ENCODE measurements around the gene SPATA6L. TPM values are rescaled to one million over a fixed set of nuclear protein-coding genes. Genes with fewer than 3 reads are reported as not detected.

SPATA6L gene
- total and polyA plus RNA-seq, 7 donors: 1.4 to 3.3 (median 2.0) TPM

DNA sequence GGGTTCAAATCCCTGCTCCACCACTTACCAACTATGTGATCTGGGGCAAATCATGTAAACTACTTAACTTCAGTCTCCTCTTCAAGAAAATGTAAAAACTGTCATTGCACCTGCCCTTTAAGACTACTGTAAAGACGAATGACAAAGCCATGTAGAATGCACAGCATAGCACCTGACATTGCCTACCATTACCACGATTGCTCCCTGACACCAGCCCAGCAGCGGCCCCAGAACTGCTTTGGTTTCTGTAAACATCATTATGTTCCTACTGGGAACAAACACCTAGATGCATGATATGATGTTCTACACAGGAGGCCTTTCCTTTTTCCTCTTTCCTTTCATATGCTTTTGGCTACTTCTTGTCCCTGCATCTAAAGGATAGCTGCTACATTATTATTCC, 27.3 kb downstream of the SPATA6L start:
- WGBS, 2 donors: 81 to 89% methylated on average over 3 of the region's 3 CpGs
- Histone ChIP-seq H3K27ac (no peak overlapping the region), H3K4me3 (no peak overlapping the region), H3K4me1 (no peaks in the 10 kb centered on the region), H3K36me3 (no peaks in the 10 kb centered on the region), H3K9me3 (no peaks in the 10 kb centered on the region), H3K27me3 (no peaks in the 10 kb centered on the region)
- intact Hi-C loops (cut with DNase I): loop anchor here (1.0 kb wide), 1 partner anchor 255 kb away; no protein-coding TSS in a partner anchor
- DNase-seq: no peak
- TF ChIP-seq, protein P1, sequence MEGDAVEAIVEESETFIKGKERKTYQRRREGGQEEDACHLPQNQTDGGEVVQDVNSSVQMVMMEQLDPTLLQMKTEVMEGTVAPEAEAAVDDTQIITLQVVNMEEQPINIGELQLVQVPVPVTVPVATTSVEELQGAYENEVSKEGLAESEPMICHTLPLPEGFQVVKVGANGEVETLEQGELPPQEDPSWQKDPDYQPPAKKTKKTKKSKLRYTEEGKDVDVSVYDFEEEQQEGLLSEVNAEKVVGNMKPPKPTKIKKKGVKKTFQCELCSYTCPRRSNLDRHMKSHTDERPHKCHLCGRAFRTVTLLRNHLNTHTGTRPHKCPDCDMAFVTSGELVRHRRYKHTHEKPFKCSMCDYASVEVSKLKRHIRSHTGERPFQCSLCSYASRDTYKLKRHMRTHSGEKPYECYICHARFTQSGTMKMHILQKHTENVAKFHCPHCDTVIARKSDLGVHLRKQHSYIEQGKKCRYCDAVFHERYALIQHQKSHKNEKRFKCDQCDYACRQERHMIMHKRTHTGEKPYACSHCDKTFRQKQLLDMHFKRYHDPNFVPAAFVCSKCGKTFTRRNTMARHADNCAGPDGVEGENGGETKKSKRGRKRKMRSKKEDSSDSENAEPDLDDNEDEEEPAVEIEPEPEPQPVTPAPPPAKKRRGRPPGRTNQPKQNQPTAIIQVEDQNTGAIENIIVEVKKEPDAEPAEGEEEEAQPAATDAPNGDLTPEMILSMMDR (IDR thresholded peaks at IDR 0.05): no peak
- TF ChIP-seq POLR2A (IDR thresholded peaks at IDR 0.05): no peak
- no peak for TF ChIP-seq POLR2AphosphoS5 (IDR thresholded peaks at IDR 0.05)
- TF ChIP-seq EP300 (IDR thresholded peaks at IDR 0.05): no peak

DNA sequence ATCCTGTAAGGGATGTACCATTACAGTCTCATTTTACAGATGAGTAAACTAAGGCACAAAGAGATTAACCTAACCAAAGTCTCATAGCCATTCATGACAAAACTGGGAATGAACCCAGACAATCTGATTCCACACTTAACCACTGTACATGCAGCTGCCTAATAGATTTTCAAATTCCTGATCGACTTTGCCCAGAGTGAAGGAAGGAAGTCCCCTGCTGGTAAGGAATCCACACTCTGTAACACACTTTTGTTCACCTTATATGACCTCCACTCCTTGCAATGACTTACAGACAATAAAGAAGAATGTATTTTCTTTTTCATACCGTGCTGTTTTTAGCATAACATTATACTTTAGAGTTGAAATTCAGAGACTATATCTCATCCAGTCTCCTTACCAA, 35.4 kb downstream of the SPATA6L start:
- H3K4me1 ChIP-seq: no peaks in the 10 kb centered on the region
- no peaks in the 10 kb centered on the region for H3K27me3 ChIP-seq
- DNase-seq: no peak
- no peak overlapping the region for H3K27ac ChIP-seq
- TF ChIP-seq POLR2AphosphoS5 (IDR thresholded peaks at IDR 0.05): no peak
- TF ChIP-seq, protein P1 (IDR thresholded peaks at IDR 0.05): no peak
- TF ChIP-seq EP300 (IDR thresholded peaks at IDR 0.05): no peak
- TF ChIP-seq POLR2A (IDR thresholded peaks at IDR 0.05): no peak
- no peaks in the 10 kb centered on the region for H3K36me3 ChIP-seq
- no peaks in the 10 kb centered on the region for H3K9me3 ChIP-seq
- intact Hi-C loops (cut with DNase I): no loop called here
- 46 to 67% methylated on average over 2 of the region's 2 CpGs for WGBS, 2 donors
- no peak overlapping the region for H3K4me3 ChIP-seq

DNA sequence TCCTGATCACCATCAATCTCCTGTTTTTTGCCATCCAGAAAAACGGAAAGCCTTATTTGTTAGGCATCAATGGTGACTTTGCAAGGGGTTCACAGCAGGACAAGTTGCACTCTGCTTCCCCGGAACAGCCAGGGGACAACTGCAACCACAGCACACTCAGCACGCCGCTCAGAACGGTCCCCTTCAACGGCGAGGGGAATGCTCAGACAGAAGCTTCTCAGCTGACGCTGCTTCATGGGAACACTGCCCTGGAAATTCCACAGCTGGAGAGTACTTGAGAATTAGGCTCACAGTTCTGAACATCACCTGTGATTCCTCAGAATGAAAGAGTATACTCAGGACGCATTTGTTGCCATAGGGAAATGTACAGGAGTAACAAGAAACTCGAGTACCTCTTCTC, 44.3 kb downstream of the SPATA6L start:
- Histone ChIP-seq H3K36me3 (no peaks in the 10 kb centered on the region), H3K27ac (no peak overlapping the region), H3K27me3 (no peaks in the 10 kb centered on the region), H3K4me3 (no peak overlapping the region), H3K9me3 (no peaks in the 10 kb centered on the region), H3K4me1 (no peaks in the 10 kb centered on the region)
- TF ChIP-seq, protein P1 (IDR thresholded peaks at IDR 0.05): no peak
- TF ChIP-seq EP300 (IDR thresholded peaks at IDR 0.05) (no peak), POLR2A (IDR thresholded peaks at IDR 0.05) (no peak), POLR2AphosphoS5 (IDR thresholded peaks at IDR 0.05) (no peak)
- intact Hi-C loops (cut with DNase I): no loop called here
- no peak for DNase-seq
- 85 to 91% methylated on average over 10 of the region's 10 CpGs for WGBS, 2 donors

DNA sequence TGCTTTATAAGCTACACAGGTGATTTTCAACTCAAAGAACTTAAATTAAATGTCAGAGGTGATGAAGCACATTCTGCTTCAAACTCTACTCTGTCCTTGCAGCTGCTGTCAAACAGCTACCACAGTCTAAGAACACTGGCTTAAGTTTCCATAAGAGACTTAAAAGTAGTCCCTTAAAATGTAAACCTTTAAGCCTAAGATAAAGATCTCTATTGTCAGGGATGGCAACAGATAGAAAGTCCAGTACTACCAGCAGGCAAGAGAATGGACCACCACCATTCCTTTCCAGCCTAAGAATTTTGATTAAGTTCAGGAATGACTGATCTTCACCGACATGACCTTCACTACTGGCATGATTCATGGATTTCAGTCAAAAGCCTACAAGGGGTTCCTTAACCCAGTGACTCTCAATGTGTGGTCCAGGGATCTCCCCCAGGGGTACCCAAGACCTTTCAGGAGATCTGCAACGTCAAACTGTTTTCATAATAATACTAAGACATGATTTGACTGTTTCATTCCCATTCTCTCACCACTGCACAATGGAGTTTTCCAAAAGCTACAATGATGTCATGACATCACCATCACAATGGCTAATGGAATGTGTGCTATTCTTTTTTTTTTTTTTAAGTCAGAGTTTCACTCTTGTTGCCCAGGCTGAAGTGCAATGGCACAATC, 45.3 kb downstream of the SPATA6L start:
- Histone ChIP-seq H3K4me1 (no peaks in the 10 kb centered on the region), H3K27me3 (no peaks in the 10 kb centered on the region), H3K4me3 (no peak overlapping the region), H3K9me3 (no peaks in the 10 kb centered on the region), H3K36me3 (no peaks in the 10 kb centered on the region), H3K27ac (no peak overlapping the region)
- intact Hi-C loops (cut with DNase I): no loop called here
- TF ChIP-seq EP300 (IDR thresholded peaks at IDR 0.05): no peak
- no peak for TF ChIP-seq POLR2A (IDR thresholded peaks at IDR 0.05)
- TF ChIP-seq, protein P1 (IDR thresholded peaks at IDR 0.05): no peak
- TF ChIP-seq POLR2AphosphoS5 (IDR thresholded peaks at IDR 0.05): no peak
- WGBS, 2 donors: 77 to 84% methylated on average over 2 of the region's 2 CpGs
- DNase-seq: no peak
